Measurements from ENCODE around the gene SYT5. TPM values are rescaled to one million over a fixed set of nuclear protein-coding genes. Genes with fewer than 3 reads are reported as not detected.

Gene SYT5
- total RNA-seq, 1 experiment from 2014 or later = 4.5 TPM

- peak overlapping the region in 1 of 2 experiments; percentile 64; a peak in 3 of 5 replicates for H3K4me3 Mint-ChIP-seq
- H3K27me3 Mint-ChIP-seq (ENCODE audit: low read depth) = peaks cover 25% of the 10 kb centered on the region
- Histone ChIP-seq H3K9me3 (ENCODE audit: control insufficient read depth, low read depth, low read length) (no peaks in the 10 kb centered on the region), H2BK5ac (ENCODE audit: insufficient read length, low read length) (no peak overlapping the region), H3K9ac (ENCODE audit: extremely low read depth, insufficient read length, low read length) (no peak overlapping the region), H3K4me1 (ENCODE audit: insufficient read depth, low read length) (no peaks in the 10 kb centered on the region; the same call in 1 of the 2 replicates), H3K27ac (ENCODE audit: insufficient read length, low read depth, low read length) (no peak overlapping the region), H3K14ac (ENCODE audit: insufficient read depth, low read length) (no peak overlapping the region), H2BK15ac (ENCODE audit: low read depth, low read length) (no peak overlapping the region), H2AK5ac (ENCODE audit: insufficient read length, low read length) (no peak overlapping the region), H2BK120ac (ENCODE audit: low read depth, low read length, poor library complexity, severe bottlenecking) (no peak overlapping the region), H4K8ac (replicated peaks; ENCODE audit: insufficient read length, low read depth, low read length) (no peak overlapping the region), H3K79me2 (ENCODE audit: insufficient read depth, low read length) (no peaks in the 10 kb centered on the region), H3K27me3 (ENCODE audit: insufficient read depth, low read length) (no peaks in the 10 kb centered on the region; the same call in 1 of the 2 replicates), H3K56ac (ENCODE audit: insufficient read length, low read depth, low read length) (no peak overlapping the region), H2BK20ac (ENCODE audit: low read depth, low read length, poor library complexity, severe bottlenecking) (no peak overlapping the region), H3K23me2 (ENCODE audit: insufficient read length, low read depth, low read length, poor library complexity, severe bottlenecking) (peaks cover 13% of the 10 kb centered on the region), H3T11ph (ENCODE audit: low read length) (no peak overlapping the region), H4K91ac (ENCODE audit: insufficient read length, low read depth, low read length) (no peak overlapping the region), H2AFZ (ENCODE audit: low read length) (no peak overlapping the region), H3K23ac (ENCODE audit: insufficient read length, low read depth, low read length) (no peak overlapping the region), H4K20me1 (ENCODE audit: control insufficient read depth, insufficient read depth, insufficient read length) (no peaks in the 10 kb centered on the region), H3K4me2 (ENCODE audit: insufficient read depth, insufficient read length, low read length) (no peak overlapping the region), H3K18ac (ENCODE audit: insufficient read length, low read depth, low read length) (no peak overlapping the region), H2BK12ac (ENCODE audit: insufficient read length, low read depth, low read length) (no peak overlapping the region), H3K79me1 (ENCODE audit: insufficient read depth, low read depth, low read length, poor library complexity, severe bottlenecking) (no peaks in the 10 kb centered on the region), H3K4ac (ENCODE audit: low read depth, low read length) (no peak overlapping the region), H4K5ac (ENCODE audit: insufficient read length, low read depth, low read length) (no peak overlapping the region)
- H3K27ac Mint-ChIP-seq = no peak overlapping the region
- DNase-seq = no peak
- H3K4me1 Mint-ChIP-seq = peaks cover 18 to 27% of the 10 kb centered on the region in 2 experiments
- TF ChIP-seq CTCF (conservative IDR thresholded peaks at IDR 0.05) = no peak
- peaks cover 10 to 14% (median 11%) of the 10 kb centered on the region in 3 experiments; a peak in 6 of 7 replicates for H3K36me3 Mint-ChIP-seq (ENCODE audit: insufficient read depth in 1 of 3, low read depth in 3 of 3)
- WGBS (ENCODE audit: extremely low coverage, insufficient read length, low lambda C conversion rate) = no CpG with 5 or more reads among the region's 4 CpGs
- no peaks in the 10 kb centered on the region for H3K9me3 Mint-ChIP-seq
Observed at GRCh38 chr19:55158423-55158822, 21.7 kb downstream of the SYT5 start.

All from H9 (cell line).